K562 (cell line): ENCODE data around the gene OVOL1. TPM values are rescaled to one million over a fixed set of nuclear protein-coding genes. Genes with fewer than 3 reads are reported as not detected.
A peak's percentile ranks its signal among the peaks of the same experiment; 100 is the strongest.

Source experiments
- ATF1 ChIP-seq, 2 experiments: fragments of 450-650 bp in 1 of 2; IDR thresholded peaks; 2 replicates each; pipeline ENCODE4 v1.6.1; 2016; ENCODE audit warnings: missing compliant biosample characterization in 1 of 2, missing genetic modification characterization in 1 of 2
- BRCA1 ChIP-seq, 2 experiments: fragments of 450-650 bp in 1 of 2; sonication (generic) in 1 of 2; formaldehyde crosslinking in 1 of 2; IDR thresholded peaks; 2 replicates each; pipeline versions ENCODE4 v1.5.0 to v1.6.1; 2017 to 2020; ENCODE audit warnings: mild to moderate bottlenecking in 1 of 2, missing genetic modification reagents in 1 of 2
- COPS2 ChIP-seq: fragments of 450-650 bp; conservative IDR thresholded peaks from 2 replicates; pipeline ENCODE4 v1.6.1; 2016; ENCODE audit warnings: mild to moderate bottlenecking, moderate library complexity
- ESRRA ChIP-seq: fragments of 450-650 bp; IDR thresholded peaks from 2 replicates; pipeline ENCODE4 v1.6.1; 2014; ENCODE audit warnings: low read depth, mild to moderate bottlenecking, moderate library complexity, borderline replicate concordance
- GATAD2B ChIP-seq: fragments of 450-650 bp; IDR thresholded peaks from 2 replicates; pipeline ENCODE4 v1.6.1; 2017; ENCODE audit warnings: mild to moderate bottlenecking, borderline replicate concordance
- IRF2 ChIP-seq: sonication (generic); formaldehyde crosslinking; IDR thresholded peaks from 2 replicates; pipeline ENCODE4 v1.8.1; 2022; ENCODE audit warnings: mild to moderate bottlenecking, missing genetic modification reagents
- KDM1A ChIP-seq, 2 experiments: fragments of 450-650 bp; IDR thresholded peaks; 2 replicates each; pipeline ENCODE4 v1.6.1; 2016; ENCODE audit warnings: mild to moderate bottlenecking in 2 of 2
- NFIX ChIP-seq: fragments of 250-450 bp; sonication (Bioruptor Pico); IDR thresholded peaks from 2 replicates; pipeline ENCODE4 v1.4.0; 2020; ENCODE audit warnings: low read depth, mild to moderate bottlenecking, moderate library complexity
- PTTG1 ChIP-seq: fragments of 450-650 bp; IDR thresholded peaks from 2 replicates; pipeline ENCODE4 v1.6.1; 2016; ENCODE audit warnings: low read depth, mild to moderate bottlenecking, missing genetic modification characterization, missing compliant biosample characterization
- SETDB1 ChIP-seq: IDR thresholded peaks from one replicate; pipeline ENCODE4 v1.6.1; 2012; ENCODE audit warnings: low read length, control low read depth, inconsistent platforms
- YBX1 ChIP-seq: fragments of 450-650 bp; IDR thresholded peaks from 2 replicates; pipeline ENCODE4 v1.7.1; 2016; ENCODE audit warnings: mild to moderate bottlenecking
- ZNF121 ChIP-seq: sonication (generic); formaldehyde crosslinking; conservative IDR thresholded peaks from 2 replicates; pipeline ENCODE4 v1.8.0; 2022; ENCODE audit warnings: missing genetic modification reagents
- ZNF197 ChIP-seq: fragments of 200-800 bp; sonication (Bioruptor generic); IDR thresholded peaks from 2 replicates; pipeline ENCODE4 v1.6.1; 2016; ENCODE audit warnings: low read depth, missing genetic modification characterization, missing compliant biosample characterization
- polyA plus RNA-seq, 8 experiments: library from polyadenylated mRNA; depleted of rRNA in 4 of 8; stranded (reverse) in 5 of 8; unstranded in 3 of 8; fragments of >200 nt; fragmentation: Nextera tagmentation in 2 of 8; fragmentation: Illumina TruSeq in 1 of 8; extraction: Ambion mirVana in 2 of 8; extraction: Trizol in 1 of 8; gene quantifications; 2 replicates each; pipeline versions ENCODE4 v1.2.1 to v1.2.3, GENCODE V29; 2011 to 2014; ENCODE audit warnings: inconsistent platforms in 1 of 8, missing spikeins in 1 of 8
- total RNA-seq, 7 experiments: library from RNA; depleted of rRNA in 6 of 7; stranded (reverse); fragments of >200 nt in 6 of 7; fragmentation: Illumina TruSeq in 2 of 7; extraction: Trizol in 2 of 7; gene quantifications; 2 replicates each; pipeline versions ENCODE4 v1.2.1 to v1.2.3, GENCODE V29; 2011 to 2021; ENCODE audit warnings: low replicate concordance in 1 of 7
- TF ChIP-seq, protein P1 (sequence below): sonication (generic); formaldehyde crosslinking; IDR thresholded peaks from 2 replicates; pipeline ENCODE4 v1.8.1; 2022; ENCODE audit warnings: missing genetic modification reagents
- TF ChIP-seq, protein P2 (sequence below): fragments of 450-650 bp; IDR thresholded peaks from 2 replicates; pipeline ENCODE4 v1.6.1; 2016; ENCODE audit warnings: antibody characterized with exemption
- TF ChIP-seq, protein P3 (sequence below): sonication (generic); formaldehyde crosslinking; IDR thresholded peaks from 2 replicates; pipeline ENCODE4 v1.9.0; 2022; ENCODE audit warnings: mild to moderate bottlenecking, missing genetic modification reagents
- TF ChIP-seq, protein P4 (sequence below): sonication (generic); formaldehyde crosslinking; IDR thresholded peaks from 2 replicates; pipeline ENCODE4 v1.4.0; 2020; ENCODE audit warnings: mild to moderate bottlenecking, missing genetic modification reagents
- TF ChIP-seq, protein P5 (sequence below): sonication (generic); formaldehyde crosslinking; IDR thresholded peaks from 2 replicates; pipeline ENCODE4 v1.8.1; 2023; ENCODE audit warnings: mild to moderate bottlenecking, missing genetic modification reagents

OVOL1 gene
- total and polyA plus RNA-seq, 9 of the 15 experiments (the other 6 are each of a cell fraction or from before 2014, with no cell fraction given), result 0.09 TPM; not detected in 8

DNA sequence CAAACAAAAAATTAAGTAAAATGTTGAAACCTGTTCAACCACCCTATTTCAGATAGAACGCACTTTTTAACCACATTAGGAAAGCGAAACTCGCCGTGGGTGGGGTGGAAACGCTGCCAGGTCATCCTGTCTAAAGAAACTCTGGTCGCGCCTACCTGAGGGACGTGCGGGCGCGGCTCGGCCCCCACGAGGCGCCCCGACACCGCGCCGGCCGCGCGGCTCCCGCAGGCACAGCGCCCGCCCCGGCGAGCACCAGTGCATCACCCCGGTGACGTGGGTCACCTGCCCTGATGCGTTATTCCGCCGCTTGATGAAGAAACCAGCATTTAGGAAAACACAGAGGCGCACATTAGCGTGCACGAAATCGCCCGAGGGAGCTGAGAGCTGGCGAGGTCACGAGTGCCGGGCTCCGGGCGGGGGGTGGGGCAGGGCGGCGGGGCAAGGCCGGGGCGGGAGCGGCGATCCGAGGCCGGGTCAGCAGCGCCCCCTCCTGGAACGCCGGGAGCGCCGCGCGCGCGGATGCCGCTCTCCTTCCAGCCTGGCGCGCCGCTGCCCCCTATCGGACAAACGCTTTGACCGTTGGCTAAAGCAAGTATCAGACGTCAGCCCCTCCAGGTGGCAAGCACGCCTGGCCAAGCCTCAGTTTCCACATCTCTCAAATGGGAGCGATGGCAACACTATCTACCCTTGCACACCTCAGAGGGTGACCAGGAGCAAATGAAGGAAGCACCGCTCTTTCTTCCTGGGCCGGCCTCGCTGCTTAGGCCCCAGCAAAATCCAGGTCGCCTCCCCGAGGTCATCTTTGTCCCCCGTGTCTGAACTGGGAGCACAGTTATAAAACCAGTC lies 31.2 kb downstream of the OVOL1 start (continued):
- TF ChIP-seq, protein P1, sequence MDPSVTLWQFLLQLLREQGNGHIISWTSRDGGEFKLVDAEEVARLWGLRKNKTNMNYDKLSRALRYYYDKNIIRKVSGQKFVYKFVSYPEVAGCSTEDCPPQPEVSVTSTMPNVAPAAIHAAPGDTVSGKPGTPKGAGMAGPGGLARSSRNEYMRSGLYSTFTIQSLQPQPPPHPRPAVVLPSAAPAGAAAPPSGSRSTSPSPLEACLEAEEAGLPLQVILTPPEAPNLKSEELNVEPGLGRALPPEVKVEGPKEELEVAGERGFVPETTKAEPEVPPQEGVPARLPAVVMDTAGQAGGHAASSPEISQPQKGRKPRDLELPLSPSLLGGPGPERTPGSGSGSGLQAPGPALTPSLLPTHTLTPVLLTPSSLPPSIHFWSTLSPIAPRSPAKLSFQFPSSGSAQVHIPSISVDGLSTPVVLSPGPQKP, result no peak
- TF ChIP-seq ESRRA (peak; percentile 38; the same call in 1 of the 2 replicates), COPS2 (no peak), ZNF197 (CRISPR knock-in tag) (0 out of 2 replicates have a peak, but pooled peaks have one; percentile 74), NFIX (CRISPR knock-in tag) (no peak), SETDB1 (no peak), GATAD2B (peak; percentile 95; the same call in 1 of the 2 replicates), IRF2 (CRISPR knock-in tag) (no peak), YBX1 (no peak), BRCA1 (IDR thresholded peaks at IDR 0.05) (no peak), BRCA1 (CRISPR knock-in tag; IDR thresholded peaks at IDR 0.05) (no peak), KDM1A (IDR thresholded peaks at IDR 0.05) (peak; percentile 71 to 84), ATF1 (CRISPR knock-in tag; IDR thresholded peaks at IDR 0.05) (no peak), ATF1 (tag; IDR thresholded peaks at IDR 0.05) (peak; percentile 64), ZNF121 (peak; percentile 38; the same call in 1 of the 2 replicates), PTTG1 (tag) (no peak)
- TF ChIP-seq, protein P2, sequence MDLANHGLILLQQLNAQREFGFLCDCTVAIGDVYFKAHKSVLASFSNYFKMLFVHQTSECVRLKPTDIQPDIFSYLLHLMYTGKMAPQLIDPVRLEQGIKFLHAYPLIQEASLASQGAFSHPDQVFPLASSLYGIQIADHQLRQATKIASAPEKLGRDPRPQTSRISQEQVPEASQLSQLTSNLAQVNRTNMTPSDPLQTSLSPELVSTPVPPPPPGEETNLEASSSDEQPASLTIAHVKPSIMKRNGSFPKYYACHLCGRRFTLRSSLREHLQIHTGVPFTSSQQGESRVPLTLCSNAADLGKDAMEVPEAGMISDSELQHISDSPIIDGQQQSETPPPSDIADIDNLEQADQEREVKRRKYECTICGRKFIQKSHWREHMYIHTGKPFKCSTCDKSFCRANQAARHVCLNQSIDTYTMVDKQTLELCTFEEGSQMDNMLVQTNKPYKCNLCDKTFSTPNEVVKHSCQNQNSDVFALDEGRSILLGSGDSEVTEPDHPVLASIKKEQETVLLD, result no peak
- TF ChIP-seq, protein P3, sequence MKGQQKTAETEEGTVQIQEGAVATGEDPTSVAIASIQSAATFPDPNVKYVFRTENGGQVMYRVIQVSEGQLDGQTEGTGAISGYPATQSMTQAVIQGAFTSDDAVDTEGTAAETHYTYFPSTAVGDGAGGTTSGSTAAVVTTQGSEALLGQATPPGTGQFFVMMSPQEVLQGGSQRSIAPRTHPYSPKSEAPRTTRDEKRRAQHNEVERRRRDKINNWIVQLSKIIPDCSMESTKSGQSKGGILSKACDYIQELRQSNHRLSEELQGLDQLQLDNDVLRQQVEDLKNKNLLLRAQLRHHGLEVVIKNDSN (CRISPR knock-in tag), result peak; percentile 57
- TF ChIP-seq, protein P4, sequence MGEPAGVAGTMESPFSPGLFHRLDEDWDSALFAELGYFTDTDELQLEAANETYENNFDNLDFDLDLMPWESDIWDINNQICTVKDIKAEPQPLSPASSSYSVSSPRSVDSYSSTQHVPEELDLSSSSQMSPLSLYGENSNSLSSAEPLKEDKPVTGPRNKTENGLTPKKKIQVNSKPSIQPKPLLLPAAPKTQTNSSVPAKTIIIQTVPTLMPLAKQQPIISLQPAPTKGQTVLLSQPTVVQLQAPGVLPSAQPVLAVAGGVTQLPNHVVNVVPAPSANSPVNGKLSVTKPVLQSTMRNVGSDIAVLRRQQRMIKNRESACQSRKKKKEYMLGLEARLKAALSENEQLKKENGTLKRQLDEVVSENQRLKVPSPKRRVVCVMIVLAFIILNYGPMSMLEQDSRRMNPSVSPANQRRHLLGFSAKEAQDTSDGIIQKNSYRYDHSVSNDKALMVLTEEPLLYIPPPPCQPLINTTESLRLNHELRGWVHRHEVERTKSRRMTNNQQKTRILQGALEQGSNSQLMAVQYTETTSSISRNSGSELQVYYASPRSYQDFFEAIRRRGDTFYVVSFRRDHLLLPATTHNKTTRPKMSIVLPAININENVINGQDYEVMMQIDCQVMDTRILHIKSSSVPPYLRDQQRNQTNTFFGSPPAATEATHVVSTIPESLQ (CRISPR knock-in tag), result 0 out of 2 replicates have a peak, but pooled peaks have one; percentile 30
- TF ChIP-seq, protein P5, sequence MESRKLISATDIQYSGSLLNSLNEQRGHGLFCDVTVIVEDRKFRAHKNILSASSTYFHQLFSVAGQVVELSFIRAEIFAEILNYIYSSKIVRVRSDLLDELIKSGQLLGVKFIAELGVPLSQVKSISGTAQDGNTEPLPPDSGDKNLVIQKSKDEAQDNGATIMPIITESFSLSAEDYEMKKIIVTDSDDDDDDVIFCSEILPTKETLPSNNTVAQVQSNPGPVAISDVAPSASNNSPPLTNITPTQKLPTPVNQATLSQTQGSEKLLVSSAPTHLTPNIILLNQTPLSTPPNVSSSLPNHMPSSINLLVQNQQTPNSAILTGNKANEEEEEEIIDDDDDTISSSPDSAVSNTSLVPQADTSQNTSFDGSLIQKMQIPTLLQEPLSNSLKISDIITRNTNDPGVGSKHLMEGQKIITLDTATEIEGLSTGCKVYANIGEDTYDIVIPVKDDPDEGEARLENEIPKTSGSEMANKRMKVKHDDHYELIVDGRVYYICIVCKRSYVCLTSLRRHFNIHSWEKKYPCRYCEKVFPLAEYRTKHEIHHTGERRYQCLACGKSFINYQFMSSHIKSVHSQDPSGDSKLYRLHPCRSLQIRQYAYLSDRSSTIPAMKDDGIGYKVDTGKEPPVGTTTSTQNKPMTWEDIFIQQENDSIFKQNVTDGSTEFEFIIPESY (CRISPR knock-in tag), result peak; percentile 86
